ENCODE results near the gene MAGEC3. TPM values are rescaled to one million over a fixed set of nuclear protein-coding genes. Genes with fewer than 3 reads are reported as not detected.

Gene MAGEC3
- total and polyA plus RNA-seq, 9 donors: 0.04 to 1.3 (median 0.44) TPM; not detected in 1

DNA sequence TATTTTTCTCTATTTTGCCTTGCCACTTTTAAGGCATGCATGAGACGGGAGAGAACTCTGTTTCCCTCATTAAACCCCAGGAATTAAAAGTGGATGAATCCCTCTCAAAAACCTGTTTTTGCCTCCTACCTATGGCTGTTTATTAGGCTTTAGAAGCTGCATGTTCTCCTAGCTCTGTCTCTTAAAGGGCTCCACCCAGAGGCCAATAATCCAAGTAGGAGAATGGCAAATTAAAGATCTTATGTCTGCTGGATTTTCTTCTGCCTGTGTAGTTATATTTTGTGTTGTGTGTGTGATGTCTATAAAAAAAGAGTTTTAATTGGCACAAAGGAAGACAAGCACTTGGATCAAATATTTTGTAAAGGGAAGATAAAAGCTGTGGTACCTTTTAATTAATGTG lies 98.0 kb downstream of the MAGEC3 start:
- Histone ChIP-seq H3K36me3 (ENCODE audit: control insufficient read depth, insufficient read depth, low read length) (no peaks in the 10 kb centered on the region), H3K9me3 (replicated peaks; ENCODE audit: control insufficient read depth, low read depth, low read length) (no peaks in the 10 kb centered on the region), H3K27ac (ENCODE audit: low read length) (no peak overlapping the region), H3K27me3 (ENCODE audit: control insufficient read depth, insufficient read depth, low read length) (no peaks in the 10 kb centered on the region), H3K4me1 (ENCODE audit: control insufficient read depth, insufficient read depth, low read length) (no peaks in the 10 kb centered on the region), H3K4me3 (ENCODE audit: low read length) (no peak overlapping the region)
- peak; percentile 1 for DNase-seq
- WGBS (ENCODE audit: insufficient coverage): no CpG with 5 or more reads among the region's 1 CpG

DNA sequence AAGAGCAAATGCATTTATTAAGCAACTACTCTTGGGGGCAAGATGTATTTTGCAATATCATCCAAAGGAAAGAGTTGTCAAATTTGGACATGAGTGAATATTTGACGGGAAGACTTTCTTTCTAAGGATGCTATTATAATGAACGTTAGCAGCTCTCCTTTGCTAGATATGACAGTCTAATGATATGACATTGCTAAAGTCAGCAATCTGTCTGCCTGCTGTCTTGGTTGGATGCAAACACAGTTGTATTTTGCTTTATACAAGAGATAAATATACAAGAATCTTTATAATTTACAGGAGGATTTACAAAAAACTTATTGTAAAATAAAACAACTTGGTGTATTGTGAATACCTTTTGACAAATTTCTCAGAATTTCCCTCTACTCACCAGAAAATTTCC lies 103.1 kb downstream of the MAGEC3 start:
- no peaks in the 10 kb centered on the region for H3K36me3 ChIP-seq (ENCODE audit: control insufficient read depth, insufficient read depth, low read length)
- no peaks in the 10 kb centered on the region for H3K4me1 ChIP-seq (ENCODE audit: control insufficient read depth, insufficient read depth, low read length)
- WGBS (ENCODE audit: insufficient coverage): no CpG with 5 or more reads among the region's 2 CpGs
- H3K4me3 ChIP-seq (ENCODE audit: low read length): no peak overlapping the region
- H3K9me3 ChIP-seq (replicated peaks; ENCODE audit: control insufficient read depth, low read depth, low read length): no peaks in the 10 kb centered on the region
- no peaks in the 10 kb centered on the region for H3K27me3 ChIP-seq (ENCODE audit: control insufficient read depth, insufficient read depth, low read length)
- no peak overlapping the region for H3K27ac ChIP-seq (ENCODE audit: low read length)
- no peak for DNase-seq

GRCh38 chrX:141945426-141945825 lies 107.3 kb downstream of the MAGEC3 start:
- DNase-seq: no peak
- 100% methylated on average over 1 of the region's 7 CpGs for WGBS (ENCODE audit: insufficient coverage)
- Histone ChIP-seq H3K27me3 (ENCODE audit: control insufficient read depth, insufficient read depth, low read length) (no peaks in the 10 kb centered on the region), H3K27ac (ENCODE audit: low read length) (no peak overlapping the region), H3K4me3 (ENCODE audit: low read length) (no peak overlapping the region), H3K36me3 (ENCODE audit: control insufficient read depth, insufficient read depth, low read length) (no peaks in the 10 kb centered on the region), H3K9me3 (replicated peaks; ENCODE audit: control insufficient read depth, low read depth, low read length) (no peaks in the 10 kb centered on the region), H3K4me1 (ENCODE audit: control insufficient read depth, insufficient read depth, low read length) (no peaks in the 10 kb centered on the region)

DNA sequence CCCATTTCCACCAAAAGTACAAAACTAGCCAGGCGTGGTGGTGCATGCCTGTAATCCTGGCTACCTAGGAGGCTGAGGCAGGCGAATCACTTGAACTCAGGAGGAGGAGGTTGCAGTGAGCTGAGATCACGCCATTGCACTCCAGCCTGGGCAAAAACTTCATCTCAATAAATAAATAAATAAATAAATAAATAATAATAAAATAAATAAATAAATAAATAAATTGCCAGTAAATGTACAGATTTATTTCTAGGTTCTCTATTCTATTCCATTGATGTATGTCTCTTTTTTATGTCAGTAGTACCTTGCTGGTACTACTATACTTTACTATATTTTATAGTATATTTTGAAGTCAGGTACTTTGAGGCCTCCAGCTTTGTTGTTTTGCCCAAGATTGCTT lies 109.2 kb downstream of the MAGEC3 start:
- DNase-seq: no peak
- no CpG with 5 or more reads among the region's 3 CpGs for WGBS (ENCODE audit: insufficient coverage)
- H3K27me3 ChIP-seq (ENCODE audit: control insufficient read depth, insufficient read depth, low read length): no peaks in the 10 kb centered on the region
- H3K9me3 ChIP-seq (replicated peaks; ENCODE audit: control insufficient read depth, low read depth, low read length): no peaks in the 10 kb centered on the region
- H3K27ac ChIP-seq (ENCODE audit: low read length): no peak overlapping the region
- H3K4me1 ChIP-seq (ENCODE audit: control insufficient read depth, insufficient read depth, low read length): no peaks in the 10 kb centered on the region
- H3K36me3 ChIP-seq (ENCODE audit: control insufficient read depth, insufficient read depth, low read length): no peaks in the 10 kb centered on the region
- no peak overlapping the region for H3K4me3 ChIP-seq (ENCODE audit: low read length)

Other genes with a start within 250 kb of the MAGEC3 start
- not detected for gene SPANXA2, start 248.6 kb upstream of the MAGEC3 start, total RNA-seq
- not detected for gene SPANXA2, start 248.6 kb upstream of the MAGEC3 start, polyA plus RNA-seq (ENCODE audit: insufficient read depth in 1 of 8, insufficient read length in 8 of 8, low replicate concordance in 1 of 8)
- not detected for gene SPANXD, start 139.6 kb upstream of the MAGEC3 start, total RNA-seq
- gene SPANXD, start 139.6 kb upstream of the MAGEC3 start, polyA plus RNA-seq (ENCODE audit: insufficient read depth in 1 of 8, insufficient read length in 8 of 8, low replicate concordance in 1 of 8): not detected
- not detected for gene MAGEC1, start 65.6 kb downstream of the MAGEC3 start, total RNA-seq
- not detected for gene MAGEC1, start 65.6 kb downstream of the MAGEC3 start, polyA plus RNA-seq (ENCODE audit: insufficient read depth in 1 of 8, insufficient read length in 8 of 8, low replicate concordance in 1 of 8)

Data from muscle of leg (tissue), 11 donors.